HepG2 (cell line): Measurements from ENCODE around the gene IPMK. TPM values are rescaled to one million over a fixed set of nuclear protein-coding genes. Genes with fewer than 3 reads are reported as not detected.

ENCODE experiments used
- DPF2 ChIP-seq: sonication (generic); formaldehyde crosslinking; IDR thresholded peaks from 2 replicates; pipeline ENCODE4 v1.4.0; 2020; ENCODE audit warnings: mild to moderate bottlenecking, low read depth, missing genetic modification reagents, borderline replicate concordance
- FLYWCH1 ChIP-seq: sonication (generic); formaldehyde crosslinking; IDR thresholded peaks from 2 replicates; pipeline ENCODE4 v1.8.1; 2023; ENCODE audit warnings: mild to moderate bottlenecking, missing genetic modification reagents
- HHEX ChIP-seq: IDR thresholded peaks from 2 replicates; pipeline ENCODE4 v1.6.1; 2016; ENCODE audit warnings: control low read depth
- MAFG ChIP-seq: sonication (generic); formaldehyde crosslinking; IDR thresholded peaks from 2 replicates; pipeline ENCODE4 v1.5.1; 2020; ENCODE audit warnings: mild to moderate bottlenecking, missing genetic modification reagents
- MEIS2 ChIP-seq: sonication (generic); formaldehyde crosslinking; IDR thresholded peaks from 2 replicates; pipeline ENCODE4 v1.9.0; 2021; ENCODE audit warnings: mild to moderate bottlenecking, missing genetic modification reagents
- SALL1 ChIP-seq: sonication (generic); formaldehyde crosslinking; IDR thresholded peaks from 2 replicates; pipeline ENCODE4 v1.8.0; 2022; ENCODE audit warnings: mild to moderate bottlenecking, missing genetic modification reagents
- TBP ChIP-seq: sonication (generic); formaldehyde crosslinking; IDR thresholded peaks from 2 replicates; pipeline ENCODE4 v1.5.0; 2020; ENCODE audit warnings: missing genetic modification reagents
- ZBTB10 ChIP-seq: sonication (generic); formaldehyde crosslinking; IDR thresholded peaks from 2 replicates; pipeline ENCODE4 v1.4.0; 2020; ENCODE audit warnings: missing genetic modification reagents, borderline replicate concordance
- ZBTB40 ChIP-seq, 2 experiments: fragments of 450-650 bp in 1 of 2; sonication (generic) in 1 of 2; formaldehyde crosslinking in 1 of 2; IDR thresholded peaks; 2 replicates each; pipeline versions ENCODE4 v1.6.1 to v1.8.0; 2016 to 2022; ENCODE audit warnings: antibody characterized with exemption in 1 of 2, mild to moderate bottlenecking in 1 of 2, missing genetic modification reagents in 1 of 2
- ZKSCAN5 ChIP-seq: sonication (generic); formaldehyde crosslinking; IDR thresholded peaks from 2 replicates; pipeline ENCODE4 v1.5.1; 2020; ENCODE audit warnings: mild to moderate bottlenecking, missing genetic modification reagents
- ZNF20 ChIP-seq: sonication (generic); formaldehyde crosslinking; IDR thresholded peaks from 2 replicates; pipeline ENCODE4 v1.4.0; 2020; ENCODE audit warnings: mild to moderate bottlenecking, moderate library complexity, missing genetic modification reagents
- ZNF263 ChIP-seq: sonication (generic); formaldehyde crosslinking; IDR thresholded peaks from 2 replicates; pipeline ENCODE4 v1.4.0; 2020; ENCODE audit warnings: missing genetic modification reagents
- ZNF557 ChIP-seq: sonication (generic); formaldehyde crosslinking; IDR thresholded peaks from 2 replicates; pipeline ENCODE4 v1.4.0; 2020; ENCODE audit warnings: missing genetic modification reagents
- ZNF678 ChIP-seq: sonication (generic); formaldehyde crosslinking; IDR thresholded peaks from 2 replicates; pipeline ENCODE4 v1.4.0; 2020; ENCODE audit warnings: mild to moderate bottlenecking, missing genetic modification reagents
- ZNF773 ChIP-seq: sonication (generic); formaldehyde crosslinking; IDR thresholded peaks from 2 replicates; pipeline ENCODE4 v1.4.0; 2020; ENCODE audit warnings: missing genetic modification reagents, borderline replicate concordance
- polyA plus RNA-seq, 8 experiments: library from polyadenylated mRNA; depleted of rRNA in 3 of 8; stranded (reverse) in 7 of 8; unstranded in 1 of 8; fragments of >200 nt; fragmentation: Illumina TruSeq in 4 of 8; extraction: Trizol in 4 of 8; gene quantifications; 2 replicates each; pipeline versions ENCODE4 v1.2.1 to v1.2.3, GENCODE V29; 2011 to 2016; ENCODE audit warnings: low read depth in 4 of 8, missing spikeins in 1 of 8, mixed read lengths in 1 of 8; ENCODE audit not compliant: insufficient read depth in 1 of 8
- total RNA-seq, 5 experiments: library from RNA; depleted of rRNA; stranded (reverse); fragments of >200 nt; fragmentation: Illumina TruSeq; extraction: Trizol; gene quantifications; 2 replicates each; pipeline ENCODE4 v1.2.3, GENCODE V29; 2016; ENCODE audit warnings: low read depth in 1 of 5
- TF ChIP-seq, protein P1 (sequence below): sonication (generic); formaldehyde crosslinking; IDR thresholded peaks from 2 replicates; pipeline ENCODE4 v1.9.0; 2021; ENCODE audit warnings: missing genetic modification reagents, borderline replicate concordance

The IPMK gene
- total and polyA plus RNA-seq, 2 of the 13 experiments (the other 11 are each of a cell fraction or from before 2014, with no cell fraction given), result 2.7 to 3.9 TPM

- TF ChIP-seq ZBTB40 (IDR thresholded peaks at IDR 0.05), result no peak
- peak; percentile 93; the same call in 1 of the 2 replicates for TF ChIP-seq ZBTB40 (CRISPR knock-in tag; IDR thresholded peaks at IDR 0.05)
- TF ChIP-seq ZNF263, result peak; percentile 77
- TF ChIP-seq HHEX (CRISPR knock-in tag), result 0 out of 2 replicates have a peak, but pooled peaks have one; percentile 34
- no peak for TF ChIP-seq TBP (CRISPR knock-in tag)
- peak; percentile 67; the same call in 1 of the 2 replicates for TF ChIP-seq ZNF20
- TF ChIP-seq ZBTB10 (CRISPR knock-in tag), result 0 out of 2 replicates have a peak, but pooled peaks have one; percentile 81
- peak; percentile 88 for TF ChIP-seq MEIS2 (CRISPR knock-in tag)
- no peak for TF ChIP-seq ZNF678 (CRISPR knock-in tag)
- TF ChIP-seq MAFG, result no peak
- TF ChIP-seq SALL1 (CRISPR knock-in tag), result peak; percentile 99
- peak; percentile 96; the same call in 1 of the 2 replicates for TF ChIP-seq ZNF773 (CRISPR knock-in tag)
- peak; percentile 92; the same call in 1 of the 2 replicates for TF ChIP-seq ZNF557 (CRISPR knock-in tag)
- TF ChIP-seq DPF2, result no peak
- TF ChIP-seq, protein P1, sequence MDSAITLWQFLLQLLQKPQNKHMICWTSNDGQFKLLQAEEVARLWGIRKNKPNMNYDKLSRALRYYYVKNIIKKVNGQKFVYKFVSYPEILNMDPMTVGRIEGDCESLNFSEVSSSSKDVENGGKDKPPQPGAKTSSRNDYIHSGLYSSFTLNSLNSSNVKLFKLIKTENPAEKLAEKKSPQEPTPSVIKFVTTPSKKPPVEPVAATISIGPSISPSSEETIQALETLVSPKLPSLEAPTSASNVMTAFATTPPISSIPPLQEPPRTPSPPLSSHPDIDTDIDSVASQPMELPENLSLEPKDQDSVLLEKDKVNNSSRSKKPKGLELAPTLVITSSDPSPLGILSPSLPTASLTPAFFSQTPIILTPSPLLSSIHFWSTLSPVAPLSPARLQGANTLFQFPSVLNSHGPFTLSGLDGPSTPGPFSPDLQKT, result peak; percentile 54; the same call in 1 of the 2 replicates
- no peak for TF ChIP-seq ZKSCAN5 (CRISPR knock-in tag)
- TF ChIP-seq FLYWCH1, result no peak
Observed at GRCh38 chr10:58268946-58269781, 1.5 kb upstream of the IPMK start, which contains the start of gene CISD1 (continued).
